GM10266 (cell line): Measurements from ENCODE around the gene RAVER2.

Source experiments
- DNase-seq: peaks from one replicate; pipeline ENCODE4 v3.0.0; 2012; ENCODE audit errors: extremely low spot score
- TF ChIP-seq, protein P1 (sequence below): IDR thresholded peaks from 2 replicates; pipeline ENCODE4 v1.5.1; 2012; ENCODE audit warnings: mild to moderate bottlenecking, low read depth; ENCODE audit not compliant: control insufficient read depth, insufficient read depth; ENCODE audit errors: missing control alignments

Gene RAVER2

DNA sequence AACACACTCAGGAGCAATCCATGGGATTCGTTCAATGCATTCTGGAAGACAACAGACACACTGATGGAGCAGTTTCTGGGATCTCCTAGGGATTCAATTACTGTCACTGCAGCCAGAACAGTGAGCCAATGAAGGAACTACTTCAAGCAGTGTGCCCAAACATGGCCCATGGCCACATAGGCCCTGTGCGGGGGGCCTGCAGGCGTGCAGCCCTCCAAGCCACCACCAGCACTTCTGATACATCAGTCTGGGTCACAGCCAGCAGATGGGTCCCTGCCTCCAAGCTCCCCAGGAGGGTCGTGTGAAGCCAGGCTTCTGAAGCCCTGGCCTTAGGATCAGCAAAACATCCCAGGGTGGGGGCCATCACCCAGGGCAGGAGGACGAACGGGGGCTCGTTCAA is 99.3 kb downstream of the RAVER2 start:
- TF ChIP-seq, protein P1, sequence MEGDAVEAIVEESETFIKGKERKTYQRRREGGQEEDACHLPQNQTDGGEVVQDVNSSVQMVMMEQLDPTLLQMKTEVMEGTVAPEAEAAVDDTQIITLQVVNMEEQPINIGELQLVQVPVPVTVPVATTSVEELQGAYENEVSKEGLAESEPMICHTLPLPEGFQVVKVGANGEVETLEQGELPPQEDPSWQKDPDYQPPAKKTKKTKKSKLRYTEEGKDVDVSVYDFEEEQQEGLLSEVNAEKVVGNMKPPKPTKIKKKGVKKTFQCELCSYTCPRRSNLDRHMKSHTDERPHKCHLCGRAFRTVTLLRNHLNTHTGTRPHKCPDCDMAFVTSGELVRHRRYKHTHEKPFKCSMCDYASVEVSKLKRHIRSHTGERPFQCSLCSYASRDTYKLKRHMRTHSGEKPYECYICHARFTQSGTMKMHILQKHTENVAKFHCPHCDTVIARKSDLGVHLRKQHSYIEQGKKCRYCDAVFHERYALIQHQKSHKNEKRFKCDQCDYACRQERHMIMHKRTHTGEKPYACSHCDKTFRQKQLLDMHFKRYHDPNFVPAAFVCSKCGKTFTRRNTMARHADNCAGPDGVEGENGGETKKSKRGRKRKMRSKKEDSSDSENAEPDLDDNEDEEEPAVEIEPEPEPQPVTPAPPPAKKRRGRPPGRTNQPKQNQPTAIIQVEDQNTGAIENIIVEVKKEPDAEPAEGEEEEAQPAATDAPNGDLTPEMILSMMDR = no peak
- no peak for DNase-seq

DNA sequence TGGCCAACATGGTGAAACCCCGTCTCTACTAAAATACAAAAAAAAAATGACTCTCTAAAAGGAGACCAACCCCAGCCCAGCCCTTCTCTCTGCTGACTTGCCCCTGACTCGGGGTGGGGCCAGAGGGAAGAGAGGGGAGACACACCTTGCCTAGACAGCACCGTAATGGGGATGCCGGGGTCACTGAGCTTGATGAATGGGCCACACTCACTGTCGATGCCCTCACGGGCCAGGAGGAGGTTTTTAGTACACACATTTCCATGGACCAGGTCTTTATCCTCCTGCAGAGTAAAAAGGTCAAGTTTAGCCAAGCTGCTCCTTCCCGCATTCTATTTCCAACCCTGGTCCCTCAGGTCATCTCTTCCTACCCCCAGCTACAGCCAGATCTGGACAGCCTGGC is 99.7 kb downstream of the RAVER2 start:
- TF ChIP-seq, protein P1 = no peak
- DNase-seq = no peak

DNA sequence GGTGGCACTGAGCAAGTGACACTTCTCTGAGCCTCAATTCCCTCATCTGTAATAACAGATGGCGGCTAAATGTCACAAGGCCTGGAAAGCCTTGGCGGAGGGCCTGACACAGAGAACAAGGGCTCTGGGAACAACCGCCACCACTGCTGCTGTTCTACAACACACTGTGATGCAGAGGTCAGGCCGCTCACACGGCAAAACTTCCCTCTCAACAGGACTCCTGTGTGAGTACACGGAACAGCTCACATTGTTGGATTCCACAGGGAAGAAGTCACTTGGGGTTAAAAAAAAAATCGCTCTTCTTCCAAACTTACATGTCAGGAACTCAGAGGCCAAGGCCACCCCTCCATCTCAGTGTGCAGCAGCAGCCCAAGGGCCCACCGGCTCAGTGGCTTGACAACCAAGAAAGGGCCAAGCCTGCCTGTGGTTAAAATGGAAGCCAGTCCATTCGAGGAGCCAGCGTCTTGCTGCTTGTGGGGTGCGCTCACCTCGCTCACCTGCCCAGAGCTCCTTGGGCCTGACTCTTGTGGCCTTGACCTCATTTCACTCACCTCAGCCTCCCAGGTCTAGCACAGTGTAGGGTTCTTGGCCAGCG is 101.1 kb downstream of the RAVER2 start:
- TF ChIP-seq, protein P1 = no peak

DNA sequence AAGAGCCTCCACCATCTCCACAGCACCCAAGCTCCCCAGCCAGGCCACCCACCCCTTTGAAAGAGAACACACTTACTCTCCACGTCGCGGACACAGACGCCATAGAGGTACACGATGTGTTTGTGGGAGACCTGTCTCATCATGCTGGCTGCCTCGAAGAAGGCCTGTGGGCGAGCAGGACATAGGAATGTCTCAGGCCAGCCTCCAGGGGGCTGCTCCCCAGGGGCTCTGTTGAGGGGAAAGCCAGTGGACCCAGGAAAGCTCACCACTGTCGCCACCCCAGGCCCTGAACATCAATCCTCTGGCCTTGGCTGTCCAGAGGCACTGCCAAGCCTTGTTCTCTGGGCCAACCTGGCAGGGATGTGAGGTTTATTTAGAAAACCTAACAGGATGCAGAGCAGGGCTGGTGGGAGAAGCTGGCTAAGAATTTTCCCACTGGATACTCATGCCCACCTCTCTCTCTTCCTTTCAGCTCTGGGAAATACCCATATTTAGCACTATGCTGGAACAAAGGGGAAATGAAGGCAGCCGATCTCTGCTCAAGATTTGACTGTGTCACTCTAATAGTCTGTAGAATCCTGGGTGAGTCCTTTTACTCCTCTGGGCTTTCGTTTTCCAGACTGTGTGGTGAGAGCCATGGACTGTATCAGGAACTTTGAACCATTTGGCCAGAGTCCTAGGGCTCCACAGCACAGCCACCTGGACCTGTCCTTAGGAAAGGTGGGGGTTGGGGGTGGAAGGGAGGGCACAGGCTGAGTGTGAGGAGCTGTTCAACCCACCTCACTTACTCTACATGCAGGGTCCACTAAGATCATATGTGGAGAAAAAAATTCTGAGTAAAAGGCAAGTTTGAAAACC is 101.9 kb downstream of the RAVER2 start:
- DNase-seq = no peak
- TF ChIP-seq, protein P1 = no peak

More for the DNA sequence above, 101.1 kb downstream of the RAVER2 start:
- no peak for DNase-seq

DNA sequence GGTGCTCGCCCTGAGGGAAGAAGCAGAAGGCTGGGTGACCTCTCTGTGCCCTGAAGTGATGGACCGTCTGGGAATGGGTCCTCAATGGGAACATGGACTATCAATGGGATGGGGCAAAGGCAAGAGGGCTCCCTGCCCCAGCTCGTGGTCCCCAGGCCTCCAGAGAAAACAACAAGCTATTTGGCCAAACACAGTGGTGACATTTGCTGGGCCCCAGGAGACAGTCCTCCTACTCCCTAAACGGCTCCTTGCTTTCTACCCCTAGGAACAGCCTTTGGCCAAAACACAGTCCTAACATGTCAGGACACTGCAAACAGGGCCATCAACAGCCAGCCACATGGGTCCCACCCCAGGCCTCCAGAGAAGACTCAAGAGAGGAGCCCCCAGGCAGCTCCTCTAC is 102.8 kb downstream of the RAVER2 start:
- DNase-seq = no peak
- TF ChIP-seq, protein P1 = no peak

DNA sequence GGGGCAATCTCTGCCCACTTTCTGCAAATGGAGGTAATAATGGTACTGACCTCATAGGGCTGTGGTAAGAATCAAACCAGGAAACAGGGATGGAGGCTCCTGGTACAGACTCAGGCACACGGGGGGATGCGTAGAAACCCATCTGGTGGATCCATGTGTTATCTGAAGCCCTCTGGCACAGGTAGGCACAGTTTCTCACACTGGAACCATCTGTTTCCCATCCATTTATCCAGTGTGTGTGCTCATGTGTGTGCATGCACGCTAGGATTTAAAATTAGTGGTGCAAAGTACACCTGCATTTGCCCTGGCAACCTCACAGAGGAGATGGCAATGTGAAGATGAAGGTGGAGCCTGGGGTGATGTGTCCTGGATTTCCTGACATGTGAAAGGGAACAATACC is 103.3 kb downstream of the RAVER2 start:
- TF ChIP-seq, protein P1 = no peak
- DNase-seq = no peak

DNA sequence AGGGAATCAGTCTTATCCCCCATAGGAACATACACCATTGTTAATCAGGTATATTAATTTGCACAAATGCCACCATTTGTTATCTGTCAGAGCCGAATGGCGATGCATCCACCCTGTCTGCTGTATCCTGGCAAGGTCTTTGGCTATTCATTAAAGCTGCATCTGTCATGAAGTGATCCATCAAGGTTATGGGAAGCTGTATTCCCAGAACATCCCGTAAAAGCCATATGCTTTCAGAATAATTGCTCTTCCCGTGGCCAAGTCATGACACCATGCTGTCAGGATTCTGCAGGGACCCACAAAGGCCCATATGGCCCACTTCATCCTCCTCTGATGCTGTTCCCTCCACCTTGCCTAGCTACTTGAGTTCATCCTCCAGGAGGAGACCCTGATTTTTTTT is 103.9 kb downstream of the RAVER2 start:
- no peak for DNase-seq
- TF ChIP-seq, protein P1 = no peak
